ENCODE measurements around the gene GPR157. TPM values are rescaled to one million over a fixed set of nuclear protein-coding genes. Genes with fewer than 3 reads are reported as not detected.
A peak's percentile ranks its signal among the peaks of the same experiment; 100 is the strongest.

The GPR157 gene
- 3.2 and 5.4 TPM in 2 replicates for total RNA-seq

GRCh38 chr1:9128520-9129265 lies at the start of gene GPR157:
GPR157 (minus strand) TSS chr1:9129102; CDS start chr1:9129027, 75 bp downstream.
- peak; percentile 99 for DNase-seq (ENCODE audit: insufficient read length, low spot score, missing footprints)
- H3K79me2 ChIP-seq (ENCODE audit: insufficient read depth, low read length) = peaks cover 6% of the 10 kb centered on the region

GRCh38 chr1:9174762-9175161 lies 45.9 kb upstream of the GPR157 start:
- Histone ChIP-seq H3K4me3 (ENCODE audit: insufficient read depth, low read length) (no peak overlapping the region), H3K36me3 (ENCODE audit: insufficient read depth, low read length) (peaks cover 71% of the 10 kb centered on the region), H3K79me2 (ENCODE audit: insufficient read depth, low read length) (peaks cover 99% of the 10 kb centered on the region), H3K4me1 (ENCODE audit: insufficient read depth, low read length) (peaks cover 10% of the 10 kb centered on the region), H3K27ac (ENCODE audit: low read depth, low read length) (peak overlapping the region; percentile 29), H3K9me3 (ENCODE audit: low read depth, low read length) (no peaks in the 10 kb centered on the region), H3K4me2 (ENCODE audit: insufficient read depth, low read length) (no peak overlapping the region), H4K20me1 (ENCODE audit: insufficient read depth, low read length) (peaks cover 75% of the 10 kb centered on the region), H2AFZ (ENCODE audit: low read length) (no peak overlapping the region), H3K27me3 (ENCODE audit: insufficient read depth, low read length) (no peaks in the 10 kb centered on the region)
- TF ChIP-seq CTCF (IDR thresholded peaks at IDR 0.05; ENCODE audit: extremely low read depth, low read depth, low read length) = no peak
- DNase-seq (ENCODE audit: insufficient read length, low spot score, missing footprints) = no peak

More at GRCh38 chr1:9128520-9129265, at the start of gene GPR157:
- Histone ChIP-seq H3K27ac (ENCODE audit: low read depth, low read length) (peak within 1 kb of the TSS; percentile 15), H3K4me2 (ENCODE audit: insufficient read depth, low read length) (peak within 1 kb of the TSS; percentile 87), H3K36me3 (ENCODE audit: insufficient read depth, low read length) (no peaks in the 10 kb centered on the region), H3K9me3 (ENCODE audit: low read depth, low read length) (no peaks in the 10 kb centered on the region), H2AFZ (ENCODE audit: low read length) (peak within 1 kb of the TSS; percentile 81), H3K4me1 (ENCODE audit: insufficient read depth, low read length) (peaks cover 22% of the 10 kb centered on the region), H4K20me1 (ENCODE audit: insufficient read depth, low read length) (no peaks in the 10 kb centered on the region), H3K4me3 (ENCODE audit: insufficient read depth, low read length) (peak within 1 kb of the TSS; percentile 76), H3K27me3 (ENCODE audit: insufficient read depth, low read length) (no peaks in the 10 kb centered on the region)
- no peak for TF ChIP-seq CTCF (IDR thresholded peaks at IDR 0.05; ENCODE audit: extremely low read depth, low read depth, low read length)

- peaks cover 75% of the 10 kb centered on the region for H4K20me1 ChIP-seq (ENCODE audit: insufficient read depth, low read length)
- no peaks in the 10 kb centered on the region for H3K27me3 ChIP-seq (ENCODE audit: insufficient read depth, low read length)
- H3K36me3 ChIP-seq (ENCODE audit: insufficient read depth, low read length) = peaks cover 65% of the 10 kb centered on the region
- H3K27ac ChIP-seq (ENCODE audit: low read depth, low read length) = peak overlapping the region; percentile 54
- no peak for TF ChIP-seq CTCF (IDR thresholded peaks at IDR 0.05; ENCODE audit: extremely low read depth, low read depth, low read length)
- peaks cover 99% of the 10 kb centered on the region for H3K79me2 ChIP-seq (ENCODE audit: insufficient read depth, low read length)
- peak overlapping the region; percentile 23 for H3K4me2 ChIP-seq (ENCODE audit: insufficient read depth, low read length)
- no peak for DNase-seq (ENCODE audit: insufficient read length, low spot score, missing footprints)
- H3K9me3 ChIP-seq (ENCODE audit: low read depth, low read length) = no peaks in the 10 kb centered on the region
- H2AFZ ChIP-seq (ENCODE audit: low read length) = no peak overlapping the region
- peaks cover 10% of the 10 kb centered on the region for H3K4me1 ChIP-seq (ENCODE audit: insufficient read depth, low read length)
- H3K4me3 ChIP-seq (ENCODE audit: insufficient read depth, low read length) = no peak overlapping the region
Observed at GRCh38 chr1:9174243-9174642, 45.3 kb upstream of the GPR157 start.

- H3K79me2 ChIP-seq (ENCODE audit: insufficient read depth, low read length) = peaks cover 98% of the 10 kb centered on the region
- peak; percentile 78 for DNase-seq (ENCODE audit: insufficient read length, low spot score, missing footprints)
Observed at GRCh38 chr1:9169601-9170137, 40.8 kb upstream of the GPR157 start.

More at GRCh38 chr1:9169601-9170137, 40.8 kb upstream of the GPR157 start:
- no peak overlapping the region for H3K4me3 ChIP-seq (ENCODE audit: insufficient read depth, low read length)
- H3K4me1 ChIP-seq (ENCODE audit: insufficient read depth, low read length) = peaks cover 24% of the 10 kb centered on the region
- no peak overlapping the region for H3K4me2 ChIP-seq (ENCODE audit: insufficient read depth, low read length)
- no peak for TF ChIP-seq CTCF (IDR thresholded peaks at IDR 0.05; ENCODE audit: extremely low read depth, low read depth, low read length)
- H3K9me3 ChIP-seq (ENCODE audit: low read depth, low read length) = no peaks in the 10 kb centered on the region
- no peaks in the 10 kb centered on the region for H3K27me3 ChIP-seq (ENCODE audit: insufficient read depth, low read length)
- no peak overlapping the region for H2AFZ ChIP-seq (ENCODE audit: low read length)
- peaks cover 79% of the 10 kb centered on the region for H4K20me1 ChIP-seq (ENCODE audit: insufficient read depth, low read length)
- H3K27ac ChIP-seq (ENCODE audit: low read depth, low read length) = no peak overlapping the region
- peaks cover 50% of the 10 kb centered on the region for H3K36me3 ChIP-seq (ENCODE audit: insufficient read depth, low read length)
